Ammon's horn (tissue), 1 donor: Measurements from ENCODE around the gene CELA2B.
"Not testable (repeated sequence)": the region's sequence is repeated elsewhere in the genome, so short reads cannot be mapped to it uniquely, and the experiment has no call there.

Experiments used
- DNase-seq: peaks from one replicate; pipeline ENCODE4 v3.0.0-alpha.2; 2016; ENCODE audit warnings: low spot score

The CELA2B gene

GRCh38 chr1:15469361-15469760 lies 6.5 kb upstream of the CELA2B start:
- no peak for DNase-seq

DNA sequence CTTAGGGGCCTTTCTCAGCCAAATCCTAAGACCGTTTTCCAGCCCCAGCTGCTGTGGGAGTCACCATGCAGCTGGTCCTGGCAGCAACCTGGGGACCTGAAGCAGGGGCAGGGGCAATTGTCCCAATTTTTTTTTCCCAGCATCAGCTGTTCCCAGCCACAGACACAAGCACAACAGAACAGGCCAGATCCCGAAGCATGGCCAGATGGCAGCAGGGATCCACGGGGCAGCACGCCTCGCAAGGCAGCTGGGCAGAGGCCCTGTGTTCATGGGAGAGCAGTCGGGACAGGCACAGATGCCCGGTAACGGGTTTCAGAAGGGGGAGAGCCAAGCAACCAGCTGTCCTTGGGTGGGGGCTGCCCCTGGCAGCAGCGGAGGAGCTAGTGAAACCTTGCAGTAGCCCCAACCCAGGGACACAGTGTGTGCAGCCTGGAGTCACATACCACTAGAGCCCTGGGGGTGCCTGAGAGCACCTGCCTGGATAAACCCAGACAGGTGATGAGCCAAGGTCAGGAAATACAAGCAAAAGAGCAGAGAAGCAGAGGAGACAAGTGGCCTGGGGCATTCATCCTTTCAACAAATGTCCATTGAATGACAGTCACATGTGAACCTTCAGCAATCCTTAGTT lies 6.0 kb upstream of the CELA2B start:
- DNase-seq, result peak; percentile 20

DNA sequence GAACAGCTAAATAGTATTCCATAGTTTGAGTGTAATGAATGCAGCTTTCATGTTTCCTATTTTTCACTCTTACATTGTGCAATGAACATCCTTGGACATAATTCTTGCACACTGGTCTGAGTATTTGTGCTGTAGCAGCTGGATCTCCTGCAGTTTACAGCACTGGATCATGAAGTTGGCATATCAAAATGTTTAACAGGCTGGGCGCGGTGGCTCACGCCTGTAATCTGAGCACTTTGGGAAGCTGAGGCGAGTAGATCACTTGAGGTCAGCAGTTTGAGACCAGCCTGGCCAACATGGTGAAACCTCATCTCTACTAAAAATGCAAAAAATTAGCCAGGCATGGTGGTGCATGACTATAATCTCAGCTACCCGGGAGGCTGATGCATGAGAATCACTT lies 4.8 kb upstream of the CELA2B start:
- DNase-seq, result not testable (repeated sequence)

DNA sequence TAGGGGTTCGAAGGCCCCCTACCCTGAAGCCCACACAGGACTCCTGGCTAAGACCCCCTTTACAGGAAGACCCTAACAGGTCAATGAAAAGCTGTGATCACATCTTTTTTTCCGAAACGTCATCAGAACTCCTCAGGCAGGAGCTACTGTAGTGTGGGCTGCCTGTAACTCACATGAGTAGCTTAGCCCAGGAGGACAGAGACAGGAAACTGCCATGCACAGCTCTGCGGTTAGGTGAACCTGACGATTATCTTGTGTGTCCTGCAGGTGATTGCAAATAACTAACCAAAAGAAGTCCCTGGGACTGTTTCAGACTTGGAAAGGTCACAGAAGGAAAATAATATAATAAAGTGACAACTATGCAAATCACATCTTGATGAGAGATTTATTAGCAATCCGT lies 4.2 kb upstream of the CELA2B start:
- not testable (repeated sequence) for DNase-seq

- DNase-seq, result no peak
These were observed 3.3 kb upstream of the CELA2B start for GRCh38 chr1:15472587-15472986.

- DNase-seq, result no peak
These were observed 1.0 kb downstream of the CELA2B start for GRCh38 chr1:15476927-15477326.

- DNase-seq, result no peak
These were observed 1.8 kb downstream of the CELA2B start for GRCh38 chr1:15477646-15478212.

DNA sequence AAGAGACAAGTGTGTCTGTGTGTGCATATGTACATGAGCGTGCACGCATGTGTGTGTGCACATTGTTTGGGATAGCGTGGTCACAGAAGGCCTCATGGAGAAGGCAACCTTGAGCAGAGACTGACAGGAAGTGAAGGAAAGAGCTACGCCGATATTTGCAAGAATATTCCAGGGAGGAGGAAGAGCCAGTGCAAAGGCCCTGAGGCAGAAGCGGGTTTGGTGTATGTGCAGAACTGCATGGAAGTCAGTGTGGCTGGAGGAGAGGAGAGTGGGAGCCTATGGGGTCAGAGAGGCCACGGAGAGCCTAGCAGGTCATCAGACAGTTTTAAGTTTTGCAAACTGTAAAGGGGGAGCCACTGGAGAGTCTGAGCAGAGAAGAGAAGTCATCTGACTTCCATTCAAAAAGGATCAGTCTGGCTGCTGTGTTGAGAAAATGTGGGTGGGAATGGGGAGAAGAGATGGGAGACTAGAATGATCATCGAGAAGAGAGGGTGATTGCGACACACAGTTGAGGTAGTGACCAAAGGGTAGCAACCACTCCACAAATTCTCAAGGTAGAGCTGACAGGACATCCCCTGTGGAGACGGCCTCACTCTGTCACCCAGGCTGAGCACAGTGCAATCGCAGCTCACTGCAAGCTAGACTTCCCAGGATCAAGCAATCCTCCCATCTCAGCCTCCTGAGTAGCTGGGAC lies 3.9 kb downstream of the CELA2B start:
- no peak for DNase-seq

DNA sequence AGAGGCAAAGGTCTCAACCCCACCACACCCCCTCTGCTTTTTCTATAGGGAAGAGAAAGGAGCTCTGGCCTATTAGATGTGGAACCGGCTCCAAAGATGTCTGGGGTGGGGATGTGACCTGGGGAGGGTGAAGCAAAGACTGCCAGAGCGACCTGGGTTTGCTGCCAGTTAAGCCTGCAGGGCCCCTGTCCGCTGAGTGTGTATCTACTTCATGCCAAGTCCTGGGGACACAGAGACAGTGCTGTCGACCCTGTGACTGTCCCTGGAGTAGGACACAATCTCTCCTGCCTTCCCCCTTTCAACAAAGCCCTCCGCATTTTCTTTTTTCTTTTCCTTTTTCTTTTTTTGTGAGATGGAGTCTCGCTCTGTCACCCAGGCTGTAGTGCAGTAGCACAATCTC lies 6.6 kb downstream of the CELA2B start:
- not testable (repeated sequence) for DNase-seq

- DNase-seq, result not testable (repeated sequence)
These were observed 7.2 kb downstream of the CELA2B start for GRCh38 chr1:15482983-15483543.

- no peak for DNase-seq
These were observed 8.1 kb downstream of the CELA2B start for GRCh38 chr1:15483971-15484370.

GRCh38 chr1:15484443-15484842 lies 8.5 kb downstream of the CELA2B start:
- DNase-seq, result not testable (repeated sequence)

DNA sequence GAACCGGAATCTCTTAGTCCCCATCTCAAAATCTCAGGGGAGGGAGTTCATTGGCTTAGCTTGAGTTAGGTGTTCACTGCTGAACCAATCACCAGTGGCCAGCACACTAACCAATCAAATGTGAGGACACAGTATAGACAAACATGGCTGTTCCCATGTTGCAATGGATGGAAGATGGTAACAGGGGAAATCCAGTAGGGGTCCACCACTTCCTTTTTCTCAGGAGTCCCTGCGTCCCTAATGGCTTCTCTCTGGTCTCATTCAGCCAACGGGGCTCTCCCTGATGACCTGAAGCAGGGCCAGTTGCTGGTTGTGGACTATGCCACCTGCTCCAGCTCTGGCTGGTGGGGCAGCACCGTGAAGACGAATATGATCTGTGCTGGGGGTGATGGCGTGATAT lies 9.7 kb downstream of the CELA2B start:
- DNase-seq, result no peak

DNA sequence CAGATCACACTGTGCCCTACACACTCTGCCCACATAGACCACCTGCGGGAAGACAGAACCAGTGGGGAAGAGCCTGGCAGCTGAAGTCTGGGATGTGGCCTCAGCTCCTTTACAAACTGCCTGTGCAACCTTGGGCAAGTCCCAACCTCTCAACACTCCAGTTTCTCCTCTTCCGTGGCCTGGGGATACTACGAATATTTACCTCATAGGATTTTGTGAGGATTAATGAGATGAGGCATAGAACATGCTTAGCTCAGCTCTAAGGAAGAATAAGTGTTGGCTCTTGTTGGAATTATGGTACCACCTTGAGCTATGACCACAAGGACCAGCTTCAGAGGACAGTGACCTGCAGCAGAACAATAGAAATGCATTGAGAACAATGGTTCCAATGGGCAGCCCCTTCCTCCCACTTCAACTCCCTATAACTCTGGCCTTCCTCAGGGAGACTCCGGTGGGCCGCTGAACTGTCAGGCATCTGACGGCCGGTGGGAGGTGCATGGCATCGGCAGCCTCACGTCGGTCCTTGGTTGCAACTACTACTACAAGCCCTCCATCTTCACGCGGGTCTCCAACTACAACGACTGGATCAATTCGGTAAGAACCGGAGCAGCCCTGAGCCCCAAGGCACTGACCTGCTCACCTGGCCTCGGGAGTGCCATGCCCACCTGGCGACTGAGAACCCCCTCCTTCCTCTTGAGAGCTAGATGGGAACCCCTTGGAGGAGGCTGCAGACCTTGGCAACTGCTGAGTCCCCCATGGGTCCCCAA lies 11.1 kb downstream of the CELA2B start:
- not testable (repeated sequence) for DNase-seq

GRCh38 chr1:15488371-15488770 lies 12.5 kb downstream of the CELA2B start:
- no peak for DNase-seq

GRCh38 chr1:15489052-15489736 lies 13.3 kb downstream of the CELA2B start:
- DNase-seq, result peak; percentile 52

DNA sequence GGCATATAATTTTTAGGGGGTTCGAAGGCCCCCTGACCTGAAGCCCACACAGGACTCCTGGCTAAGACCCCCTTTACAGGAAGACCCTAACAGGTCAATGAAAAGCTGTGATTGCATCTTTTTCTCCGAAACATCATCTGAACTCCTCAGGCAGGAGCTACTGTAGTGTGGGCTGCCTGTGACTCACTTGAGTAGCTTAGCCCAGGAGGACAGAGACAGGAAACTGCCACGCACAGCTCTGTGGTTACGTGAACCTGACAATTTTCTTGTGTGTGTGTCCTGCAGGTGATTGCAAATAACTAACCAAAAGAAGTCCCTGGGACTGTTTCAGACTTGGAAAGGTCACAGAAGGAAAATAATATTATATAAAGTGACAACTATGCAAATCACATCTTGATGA lies 15.1 kb downstream of the CELA2B start:
- DNase-seq, result not testable (repeated sequence)

GRCh38 chr1:15492596-15492995 lies 16.7 kb downstream of the CELA2B start:
- no peak for DNase-seq

- DNase-seq, result no peak
These were observed 18.0 kb downstream of the CELA2B start for GRCh38 chr1:15493869-15494390.

DNA sequence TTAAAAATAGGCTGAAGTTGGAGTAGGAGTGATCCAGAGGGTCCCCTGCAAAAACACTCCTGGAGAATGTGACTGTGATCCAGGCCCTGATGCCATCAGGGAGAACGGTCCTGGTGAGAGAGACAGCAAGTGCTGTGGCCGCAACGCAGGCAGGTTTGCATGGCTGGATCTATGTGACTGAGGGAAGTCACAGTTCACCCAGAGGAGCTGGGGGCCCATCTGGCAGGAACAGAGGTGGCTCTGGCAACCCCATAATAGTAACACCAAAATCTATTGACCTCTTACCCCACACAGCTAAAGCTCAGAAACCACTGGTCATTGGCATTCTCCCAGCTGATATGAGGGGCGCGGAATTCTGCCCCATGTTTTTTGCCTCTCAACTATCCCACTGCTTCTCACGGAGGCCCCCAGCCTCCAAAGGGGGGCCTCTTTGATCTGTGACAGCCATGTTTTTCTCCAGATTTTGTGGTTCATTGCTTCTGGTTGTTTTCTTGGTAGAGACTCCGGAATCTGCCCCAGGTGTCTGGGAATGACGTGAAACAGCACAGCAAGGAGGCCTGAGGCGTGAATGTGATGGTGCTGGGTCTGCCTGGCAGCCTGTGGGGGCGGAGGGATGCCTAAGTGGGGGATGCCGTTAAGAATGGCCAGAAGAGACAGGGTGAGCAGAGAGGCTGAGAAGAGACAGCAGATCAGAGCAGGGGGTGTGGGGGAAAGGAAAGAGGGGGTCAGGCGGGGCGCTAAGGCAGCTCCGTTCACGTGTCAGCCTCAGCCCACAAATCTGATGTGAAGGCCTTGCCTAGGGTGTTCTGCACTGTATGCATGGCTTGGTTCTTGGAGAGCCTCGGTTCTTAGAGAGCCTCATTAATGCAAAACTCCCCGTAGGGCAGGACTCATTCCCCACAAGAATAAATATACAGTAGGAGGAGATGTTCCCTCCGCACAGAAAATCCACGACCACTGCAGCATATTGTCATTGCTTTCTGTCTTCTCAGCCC lies 24.6 kb downstream of the CELA2B start:
- no peak for DNase-seq
